ENCODE data around the gene CDH26. TPM values are rescaled to one million over a fixed set of nuclear protein-coding genes. Genes with fewer than 3 reads are reported as not detected.

The CDH26 gene
- total and polyA plus RNA-seq, 10 of the 15 experiments (the other 5 are each of a cell fraction or from before 2014, with no cell fraction given): 0.03 to 0.19 (median 0.08) TPM; not detected in 4

GRCh38 chr20:60039526-60039925, 81.3 kb downstream of the CDH26 start:
- H3K4me2 ChIP-seq (ENCODE audit: control insufficient read depth, insufficient read depth): no peak overlapping the region
- TF ChIP-seq ZNF274 (IDR thresholded peaks at IDR 0.05; ENCODE audit: insufficient read depth, insufficient read length): no peak
- TF ChIP-seq ATF7 (IDR thresholded peaks at IDR 0.05; ENCODE audit: low read depth): no peak
- TF ChIP-seq YBX1 (IDR thresholded peaks at IDR 0.05): no peak
- TF ChIP-seq TCF3 (IDR thresholded peaks at IDR 0.05; ENCODE audit: borderline replicate concordance, insufficient read depth, low read depth, low read length): no peak
- no peak for TF ChIP-seq RFX5 (IDR thresholded peaks at IDR 0.05; ENCODE audit: low read depth, low read length)
- no peak for TF ChIP-seq BCL11A (IDR thresholded peaks at IDR 0.05; ENCODE audit: low read depth, low read length)
- no peak for TF ChIP-seq BCL3 (IDR thresholded peaks at IDR 0.05; ENCODE audit: borderline replicate concordance, insufficient read depth, low read depth, low read length, poor library complexity, severe bottlenecking)
- TF ChIP-seq BCLAF1 (IDR thresholded peaks at IDR 0.05): no peak
- H3K36me3 ChIP-seq (ENCODE audit: control insufficient read depth in 2 of 2, insufficient read depth in 2 of 2, low read length in 1 of 2): no peaks in the 10 kb centered on the region
- 31% methylated on average over 3 of the region's 3 CpGs for WGBS (ENCODE audit: insufficient coverage, insufficient replicate concordance, low lambda C conversion rate, missing lambda C conversion rate)
- no peak overlapping the region for H3K27ac ChIP-seq (ENCODE audit: control insufficient read depth, insufficient read depth)
- H3K4me3 ChIP-seq: no peak overlapping the region
- intact Hi-C loops (cut with micrococcal nuclease; ENCODE audit: unreplicated experiment) (no loop called here), in situ Hi-C loops (cut with MboI) (no loop called here)
- no peaks in the 10 kb centered on the region for H3K4me1 ChIP-seq (ENCODE audit: control insufficient read depth, insufficient read depth, low read length)
- RAD21 ChIA-PET (ENCODE audit: unreplicated experiment): no interaction called here
- H2AFZ ChIP-seq (ENCODE audit: control insufficient read depth, low read depth, low read length): no peak overlapping the region
- SMC1A ChIA-PET (ENCODE audit: uncharacterized antibody, unreplicated experiment): no interaction called here
- H3K27me3 ChIP-seq (replicated peaks in 1 of 2; ENCODE audit: control insufficient read depth in 2 of 2, insufficient read depth in 2 of 2, low read length in 1 of 2): peaks cover 0 to 2% of the 10 kb centered on the region in 2 experiments; a peak in 1 of 4 replicates
- BruUV-seq (replicated peaks): no TSS peak
- FAIRE-seq (no peak), ATAC-seq (no peak), DNase-seq (ENCODE audit: low read depth, low spot score) (no peak)
- POLR2A ChIA-PET: no interaction called here
- no peak overlapping the region for H3K9ac ChIP-seq (ENCODE audit: control insufficient read depth, insufficient read depth, low read length)
- CTCF ChIA-PET: interaction anchor here (0.6 to 1.8 kb wide), 2 partner anchors 17 to 81 kb away, joined by 3 to 5 read pairs; no protein-coding TSS in a partner anchor
- H4K20me1 ChIP-seq (ENCODE audit: control insufficient read depth, insufficient read depth): no peaks in the 10 kb centered on the region
- peaks cover 2% of the 10 kb centered on the region; the same call in 1 of the 3 replicates for H3K9me3 ChIP-seq (replicated peaks; ENCODE audit: control insufficient read depth, insufficient read depth, low read length)
- no peaks in the 10 kb centered on the region for H3K79me2 ChIP-seq (ENCODE audit: control insufficient read depth, insufficient read depth, low read length)
